Nephron progenitor cell (in vitro differentiated cells): Measurements from ENCODE around the gene AGTRAP.
A peak's percentile ranks its signal among the peaks of the same experiment; 100 is the strongest.

ENCODE experiments used
- DNase-seq: peaks from one replicate; pipeline ENCODE4 v3.0.0; 2021
- H3K27ac Mint-ChIP-seq: 2 replicates; pipeline ENCODE4 v1.8.0; 2021; ENCODE audit warnings: mild to moderate bottlenecking, moderate library complexity, mixed read lengths
- H3K27me3 Mint-ChIP-seq: 2 replicates; pipeline ENCODE4 v1.8.0; 2021; ENCODE audit warnings: mild to moderate bottlenecking, low read depth, mixed read lengths; ENCODE audit not compliant: poor library complexity
- H3K36me3 Mint-ChIP-seq: 2 replicates; pipeline ENCODE4 v1.8.0; 2021; ENCODE audit warnings: low read depth, mixed read lengths
- H3K4me1 Mint-ChIP-seq: 2 replicates; pipeline ENCODE4 v1.8.0; 2021; ENCODE audit warnings: mixed read lengths
- H3K4me3 Mint-ChIP-seq: 2 replicates; pipeline ENCODE4 v1.8.0; 2021; ENCODE audit warnings: mild to moderate bottlenecking, moderate library complexity, mixed read lengths
- H3K9me3 Mint-ChIP-seq: 2 replicates; pipeline ENCODE4 v1.8.0; 2021; ENCODE audit warnings: mild to moderate bottlenecking, moderate library complexity, mixed read lengths
- TF ChIP-seq, protein P1 (sequence below): fragments of 200-600 bp; sonication (generic); IDR thresholded peaks from 2 replicates; pipeline ENCODE4 v1.5.0; 2021; ENCODE audit warnings: antibody characterized with exemption

AGTRAP gene

DNA sequence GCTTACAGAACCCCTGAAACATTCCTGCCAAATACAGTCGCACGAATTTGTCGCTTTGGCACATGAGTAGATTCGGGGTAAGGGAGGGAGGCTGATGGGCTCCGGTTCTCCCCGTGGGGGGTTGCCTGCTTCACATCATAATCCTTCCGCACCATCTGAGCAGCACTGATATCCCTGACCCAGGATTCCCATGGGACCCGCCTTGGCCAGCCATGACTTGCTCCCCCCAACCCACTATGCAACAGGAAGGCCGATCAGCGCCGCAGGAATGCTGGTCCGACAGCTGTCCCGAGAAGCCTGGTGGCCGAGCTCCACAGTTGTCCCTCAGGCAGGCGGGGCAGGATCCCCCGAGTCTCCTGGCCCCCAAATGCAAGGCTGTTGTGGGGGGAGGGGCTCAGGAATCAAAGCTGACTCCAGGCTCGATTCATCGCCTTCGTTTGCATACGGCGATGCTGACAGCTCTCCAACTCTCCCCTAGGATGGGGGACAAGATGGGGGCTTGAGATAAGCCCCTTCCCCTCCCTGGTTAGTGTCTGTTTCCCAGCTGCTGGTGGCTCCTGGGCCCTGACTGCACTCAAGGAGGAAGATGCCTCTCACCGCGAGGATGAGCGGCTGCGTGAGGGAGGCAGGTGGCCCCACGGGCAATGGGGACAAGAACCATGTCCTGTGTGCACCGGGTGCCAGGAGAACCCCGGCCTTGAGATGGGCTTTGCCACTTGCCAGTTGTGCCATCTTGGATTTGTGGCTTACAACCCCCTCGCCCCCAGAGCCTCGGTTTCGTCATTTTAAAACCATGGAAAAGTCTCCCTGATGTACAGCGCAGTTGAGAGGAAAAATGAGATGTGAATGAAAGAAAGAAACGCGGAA is 35.1 kb upstream of the AGTRAP start:
- Mint-ChIP-seq H3K27me3 (peaks cover 17% of the 10 kb centered on the region), H3K9me3 (no peaks in the 10 kb centered on the region), H3K27ac (no peak overlapping the region), H3K36me3 (no peaks in the 10 kb centered on the region), H3K4me1 (peaks cover 54% of the 10 kb centered on the region), H3K4me3 (no peak overlapping the region)
- TF ChIP-seq, protein P1, sequence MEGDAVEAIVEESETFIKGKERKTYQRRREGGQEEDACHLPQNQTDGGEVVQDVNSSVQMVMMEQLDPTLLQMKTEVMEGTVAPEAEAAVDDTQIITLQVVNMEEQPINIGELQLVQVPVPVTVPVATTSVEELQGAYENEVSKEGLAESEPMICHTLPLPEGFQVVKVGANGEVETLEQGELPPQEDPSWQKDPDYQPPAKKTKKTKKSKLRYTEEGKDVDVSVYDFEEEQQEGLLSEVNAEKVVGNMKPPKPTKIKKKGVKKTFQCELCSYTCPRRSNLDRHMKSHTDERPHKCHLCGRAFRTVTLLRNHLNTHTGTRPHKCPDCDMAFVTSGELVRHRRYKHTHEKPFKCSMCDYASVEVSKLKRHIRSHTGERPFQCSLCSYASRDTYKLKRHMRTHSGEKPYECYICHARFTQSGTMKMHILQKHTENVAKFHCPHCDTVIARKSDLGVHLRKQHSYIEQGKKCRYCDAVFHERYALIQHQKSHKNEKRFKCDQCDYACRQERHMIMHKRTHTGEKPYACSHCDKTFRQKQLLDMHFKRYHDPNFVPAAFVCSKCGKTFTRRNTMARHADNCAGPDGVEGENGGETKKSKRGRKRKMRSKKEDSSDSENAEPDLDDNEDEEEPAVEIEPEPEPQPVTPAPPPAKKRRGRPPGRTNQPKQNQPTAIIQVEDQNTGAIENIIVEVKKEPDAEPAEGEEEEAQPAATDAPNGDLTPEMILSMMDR: no peak
- peak; percentile 43 for DNase-seq

DNA sequence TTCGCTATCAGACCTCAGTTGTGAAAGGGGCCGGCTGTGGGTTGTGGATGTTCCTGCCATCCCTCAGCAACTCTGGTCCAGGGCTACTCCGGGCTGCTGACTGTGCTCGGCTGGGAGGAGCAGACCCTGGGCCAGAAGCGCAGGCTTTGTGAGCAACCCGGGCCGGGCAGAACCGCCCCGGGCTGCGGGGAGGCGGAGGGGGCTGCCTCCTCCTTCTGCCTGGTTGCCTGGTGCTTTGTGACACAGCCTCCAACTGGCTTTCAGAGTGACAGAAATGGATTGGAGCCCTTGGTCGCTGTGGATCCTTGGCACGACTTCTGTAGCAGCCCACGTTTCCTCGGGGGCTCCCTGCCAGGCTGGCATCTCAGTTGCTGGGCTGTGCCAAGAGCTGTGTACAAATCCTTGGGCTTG is 34.4 kb upstream of the AGTRAP start:
- H3K27me3 Mint-ChIP-seq: peaks cover 11% of the 10 kb centered on the region
- no peaks in the 10 kb centered on the region for H3K36me3 Mint-ChIP-seq
- H3K4me3 Mint-ChIP-seq: no peak overlapping the region
- DNase-seq: no peak
- TF ChIP-seq, protein P1: no peak
- no peaks in the 10 kb centered on the region for H3K9me3 Mint-ChIP-seq
- no peak overlapping the region for H3K27ac Mint-ChIP-seq
- H3K4me1 Mint-ChIP-seq: peaks cover 58% of the 10 kb centered on the region

DNA sequence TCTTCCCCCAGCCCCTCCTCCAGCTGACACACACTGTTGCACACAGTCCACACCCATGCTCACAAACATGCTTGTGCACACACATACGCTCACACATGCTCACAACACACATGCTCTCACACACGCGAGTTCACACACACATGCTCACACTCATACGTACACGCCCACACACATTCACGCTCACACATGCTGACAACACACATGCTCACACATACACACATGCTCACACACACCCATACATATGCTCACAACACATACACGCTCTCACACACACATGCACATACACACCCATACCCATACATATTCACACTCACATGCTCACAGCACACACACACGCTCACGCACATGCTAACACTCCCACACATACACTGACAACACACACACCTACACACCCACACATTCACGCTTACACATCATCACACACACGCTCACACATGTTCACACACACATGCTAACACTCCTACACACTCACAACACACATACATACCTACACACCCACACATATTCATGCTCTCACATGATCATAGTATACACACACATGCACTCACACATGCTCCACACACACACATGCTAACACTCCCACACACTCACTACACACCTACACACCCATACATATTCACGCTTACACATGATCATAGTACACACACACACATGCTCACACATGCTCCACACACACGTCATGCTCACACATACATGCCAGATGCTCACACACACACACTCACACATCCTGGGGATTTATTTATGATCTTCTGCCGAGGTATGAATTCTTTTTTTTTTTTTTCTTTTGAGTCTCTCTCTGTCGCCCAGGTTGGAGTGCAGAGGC is 33.7 kb upstream of the AGTRAP start:
- no peak overlapping the region for H3K4me3 Mint-ChIP-seq
- TF ChIP-seq, protein P1: no peak
- no peaks in the 10 kb centered on the region for H3K36me3 Mint-ChIP-seq
- H3K4me1 Mint-ChIP-seq: peaks cover 64% of the 10 kb centered on the region
- H3K27me3 Mint-ChIP-seq: peaks cover 10% of the 10 kb centered on the region
- H3K27ac Mint-ChIP-seq: no peak overlapping the region
- no peak for DNase-seq
- no peaks in the 10 kb centered on the region for H3K9me3 Mint-ChIP-seq

DNA sequence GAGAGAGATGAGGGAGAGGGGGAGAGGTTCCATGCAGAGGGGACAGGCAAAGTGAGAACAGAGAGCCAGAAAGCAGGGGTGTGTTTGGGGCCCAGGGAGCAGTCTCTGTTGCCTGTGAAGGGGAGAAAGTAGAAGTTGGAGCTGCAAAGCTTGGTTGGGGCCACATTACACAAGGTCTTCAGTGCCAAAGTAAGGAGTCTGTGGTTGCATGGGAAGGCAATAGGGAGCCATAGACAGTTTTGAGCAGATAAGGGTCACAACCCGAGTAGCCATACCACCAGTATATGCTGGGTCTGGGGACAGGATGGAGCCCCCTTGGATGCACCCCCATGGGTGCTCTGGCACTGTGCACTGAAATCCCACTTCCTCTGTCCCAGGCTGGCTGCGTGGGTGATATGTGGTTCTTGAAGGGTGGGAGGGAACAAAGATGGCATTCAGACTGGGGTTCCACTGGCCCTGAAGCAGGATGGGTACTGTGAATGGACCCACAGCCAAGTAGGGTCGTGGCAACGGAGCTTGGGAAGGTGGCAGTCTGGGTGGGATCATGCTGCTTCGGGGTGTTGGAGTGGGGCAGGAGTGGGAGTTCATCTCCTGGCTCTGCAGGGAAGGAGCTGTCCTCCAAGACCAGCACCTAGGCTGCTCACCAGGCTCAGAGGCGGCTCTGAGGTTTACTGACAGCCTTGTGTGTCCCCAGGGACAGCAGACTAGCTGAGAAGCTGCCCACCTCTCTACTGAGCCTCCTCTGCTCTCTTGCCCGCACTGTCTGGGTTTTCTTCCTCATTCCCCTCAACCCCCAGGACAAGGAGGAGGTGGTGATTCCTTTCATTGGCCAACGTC is 32.4 kb upstream of the AGTRAP start:
- H3K27ac Mint-ChIP-seq: peak overlapping the region; percentile 64
- peaks cover 72% of the 10 kb centered on the region for H3K4me1 Mint-ChIP-seq
- no peaks in the 10 kb centered on the region for H3K36me3 Mint-ChIP-seq
- H3K27me3 Mint-ChIP-seq: peaks cover 10% of the 10 kb centered on the region
- H3K9me3 Mint-ChIP-seq: no peaks in the 10 kb centered on the region
- no peak overlapping the region for H3K4me3 Mint-ChIP-seq
- TF ChIP-seq, protein P1: no peak
- DNase-seq: no peak

DNA sequence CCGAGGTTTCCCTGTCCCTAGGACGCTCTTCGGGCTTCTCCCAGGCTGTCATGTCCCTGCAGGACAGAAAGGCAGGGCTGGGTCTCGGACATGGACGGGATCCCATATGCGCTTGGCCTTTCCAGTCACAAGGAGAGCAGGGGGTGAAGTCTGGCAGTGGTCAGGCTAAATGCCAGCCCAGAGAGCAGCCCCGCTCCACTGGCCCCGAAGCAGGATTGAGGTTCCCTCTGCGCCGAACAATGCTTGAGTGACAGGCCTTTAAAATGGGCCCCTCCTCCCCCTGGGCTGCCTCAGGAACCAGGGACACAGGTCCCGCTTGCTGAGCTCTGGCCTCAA is 31.8 kb upstream of the AGTRAP start:
- H3K27me3 Mint-ChIP-seq: peaks cover 10% of the 10 kb centered on the region
- peaks cover 3% of the 10 kb centered on the region for H3K36me3 Mint-ChIP-seq
- no peak for DNase-seq
- H3K4me3 Mint-ChIP-seq: peak overlapping the region; percentile 50
- TF ChIP-seq, protein P1: no peak
- H3K9me3 Mint-ChIP-seq: no peaks in the 10 kb centered on the region
- H3K4me1 Mint-ChIP-seq: peaks cover 70% of the 10 kb centered on the region
- peak overlapping the region; percentile 64 for H3K27ac Mint-ChIP-seq
